Astrocyte (in vitro differentiated cells and primary cell): ENCODE measurements around the gene MED13L.

Experiments used
- EZH2 ChIP-seq: IDR thresholded peaks from 2 replicates; pipeline ENCODE4 v1.6.1; 2012; ENCODE audit warnings: mild to moderate bottlenecking, low read length, inconsistent platforms; ENCODE audit not compliant: insufficient read depth
- TF ChIP-seq, protein P1 (sequence below): IDR thresholded peaks from 2 replicates; pipeline ENCODE4 v1.5.1; 2011; ENCODE audit warnings: low read depth, mild to moderate bottlenecking, inconsistent platforms, low read length, moderate library complexity; ENCODE audit not compliant: insufficient read depth

DNA sequence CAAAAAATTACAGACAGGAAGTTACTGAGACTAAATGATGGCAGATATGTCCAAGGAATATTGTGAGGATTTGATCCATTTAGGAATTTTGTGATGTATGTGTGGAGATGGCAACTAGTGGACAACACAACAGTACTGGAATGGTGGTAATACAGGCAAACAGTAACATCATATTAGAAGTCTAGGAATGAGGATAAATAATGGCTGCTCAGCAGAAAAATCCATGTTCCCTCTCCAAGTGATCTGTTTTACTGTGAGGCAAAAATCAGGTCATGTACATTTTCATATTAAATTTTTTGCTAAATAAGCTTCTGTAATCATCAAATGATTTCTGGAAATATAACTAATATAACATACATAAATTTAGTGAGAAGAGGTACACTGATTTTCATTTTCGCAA lies 108.4 kb downstream of the MED13L start:
- TF ChIP-seq, protein P1, sequence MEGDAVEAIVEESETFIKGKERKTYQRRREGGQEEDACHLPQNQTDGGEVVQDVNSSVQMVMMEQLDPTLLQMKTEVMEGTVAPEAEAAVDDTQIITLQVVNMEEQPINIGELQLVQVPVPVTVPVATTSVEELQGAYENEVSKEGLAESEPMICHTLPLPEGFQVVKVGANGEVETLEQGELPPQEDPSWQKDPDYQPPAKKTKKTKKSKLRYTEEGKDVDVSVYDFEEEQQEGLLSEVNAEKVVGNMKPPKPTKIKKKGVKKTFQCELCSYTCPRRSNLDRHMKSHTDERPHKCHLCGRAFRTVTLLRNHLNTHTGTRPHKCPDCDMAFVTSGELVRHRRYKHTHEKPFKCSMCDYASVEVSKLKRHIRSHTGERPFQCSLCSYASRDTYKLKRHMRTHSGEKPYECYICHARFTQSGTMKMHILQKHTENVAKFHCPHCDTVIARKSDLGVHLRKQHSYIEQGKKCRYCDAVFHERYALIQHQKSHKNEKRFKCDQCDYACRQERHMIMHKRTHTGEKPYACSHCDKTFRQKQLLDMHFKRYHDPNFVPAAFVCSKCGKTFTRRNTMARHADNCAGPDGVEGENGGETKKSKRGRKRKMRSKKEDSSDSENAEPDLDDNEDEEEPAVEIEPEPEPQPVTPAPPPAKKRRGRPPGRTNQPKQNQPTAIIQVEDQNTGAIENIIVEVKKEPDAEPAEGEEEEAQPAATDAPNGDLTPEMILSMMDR = no peak
- TF ChIP-seq EZH2 = no peak
